HG03103 (cell line): ENCODE results near the gene MEIOB.
"Not testable (repeated sequence)": the region's sequence is repeated elsewhere in the genome, so short reads cannot be mapped to it uniquely, and the experiment has no call there.

Source experiments
- ATAC-seq: cut with Tn5 transposase; IDR thresholded peaks from one replicate; pipeline ENCODE4 v1.9.1; 2021; ENCODE audit warnings: low read depth; ENCODE audit not compliant: unreplicated experiment

The MEIOB gene

GRCh38 chr16:1878256-1878655, 6.3 kb upstream of the MEIOB start:
- ATAC-seq, result no peak

GRCh38 chr16:1877804-1878203, 5.8 kb upstream of the MEIOB start:
- no peak for ATAC-seq

- ATAC-seq, result no peak
Measured at GRCh38 chr16:1877089-1877488, 5.1 kb upstream of the MEIOB start.

- no peak for ATAC-seq
Measured at GRCh38 chr16:1876468-1876867, 4.5 kb upstream of the MEIOB start.

- not testable (repeated sequence) for ATAC-seq
Measured at GRCh38 chr16:1876066-1876465, 4.1 kb upstream of the MEIOB start.

- no peak for ATAC-seq
Measured at GRCh38 chr16:1874854-1875253, 2.9 kb upstream of the MEIOB start.

- no peak for ATAC-seq
Measured at GRCh38 chr16:1870365-1871082, 1.4 kb downstream of the MEIOB start.

- ATAC-seq, result no peak
Measured at GRCh38 chr16:1865902-1866690, 5.9 kb downstream of the MEIOB start.

GRCh38 chr16:1863681-1864460, 8.1 kb downstream of the MEIOB start:
- no peak for ATAC-seq

- no peak for ATAC-seq
Measured at GRCh38 chr16:1862394-1862793, 9.6 kb downstream of the MEIOB start.

GRCh38 chr16:1861730-1862129, 10.2 kb downstream of the MEIOB start:
- ATAC-seq, result no peak

- no peak for ATAC-seq
Measured at GRCh38 chr16:1859650-1860049, 12.3 kb downstream of the MEIOB start.

- ATAC-seq, result no peak
Measured at GRCh38 chr16:1858189-1858865, 13.6 kb downstream of the MEIOB start.

GRCh38 chr16:1857433-1858097, 14.4 kb downstream of the MEIOB start:
- ATAC-seq, result no peak

GRCh38 chr16:1851793-1852192, 20.2 kb downstream of the MEIOB start:
- no peak for ATAC-seq

- ATAC-seq, result no peak
Measured at GRCh38 chr16:1850981-1851380, 21.0 kb downstream of the MEIOB start.

GRCh38 chr16:1846416-1846815, 25.5 kb downstream of the MEIOB start:
- ATAC-seq, result no peak

- no peak for ATAC-seq
Measured at GRCh38 chr16:1845985-1846384, 26.0 kb downstream of the MEIOB start.

GRCh38 chr16:1839554-1839953, 32.4 kb downstream of the MEIOB start:
- no peak for ATAC-seq

- no peak for ATAC-seq
Measured at GRCh38 chr16:1834096-1834495, 37.9 kb downstream of the MEIOB start.
